GM12865 (cell line): ENCODE results near the gene TNFRSF14.
A peak's percentile ranks its signal among the peaks of the same experiment; 100 is the strongest.

Experiments used
- DNase-seq: peaks from one replicate; pipeline ENCODE4 v3.0.0; 2010; ENCODE audit warnings: low read depth
- H3K4me3 ChIP-seq: 2 replicates; pipeline ENCODE4 v1.5.1; 2011; ENCODE audit warnings: mild to moderate bottlenecking, low read depth, low read length, control low read depth
- CTCF ChIP-seq: IDR thresholded peaks from 2 replicates; pipeline ENCODE4 v1.5.1; 2011; ENCODE audit warnings: low read length, control low read depth, low read depth, inconsistent platforms; ENCODE audit not compliant: insufficient read depth; ENCODE audit errors: missing control alignments

TNFRSF14 gene

GRCh38 chr1:2553871-2554620 is 2.1 kb upstream of the TNFRSF14 start:
- TF ChIP-seq CTCF = no peak
- H3K4me3 ChIP-seq = no peak overlapping the region
- no peak for DNase-seq

GRCh38 chr1:2554621-2555387 is 1.4 kb upstream of the TNFRSF14 start:
- TF ChIP-seq CTCF = peak; percentile 76
- H3K4me3 ChIP-seq = peak overlapping the region; percentile 84
- DNase-seq = peak; percentile 74

- peak; percentile 88 for DNase-seq
- H3K4me3 ChIP-seq = peak overlapping the region; percentile 84
- no peak for TF ChIP-seq CTCF
Measured at GRCh38 chr1:2555634-2556276, 416 bp upstream of the TNFRSF14 start.

- peak overlapping the region; percentile 84 for H3K4me3 ChIP-seq
- TF ChIP-seq CTCF = no peak
Measured at GRCh38 chr1:2556678-2557481, 709 bp downstream of the TNFRSF14 start.

GRCh38 chr1:2557482-2558400 is 1.6 kb downstream of the TNFRSF14 start:
- no peak for DNase-seq
- H3K4me3 ChIP-seq = peak overlapping the region; percentile 84
- TF ChIP-seq CTCF = no peak

More at GRCh38 chr1:2556678-2557481, 709 bp downstream of the TNFRSF14 start:
- peak; percentile 73 for DNase-seq
